ENCODE results near the gene RGS6. TPM values are rescaled to one million over a fixed set of nuclear protein-coding genes. Genes with fewer than 3 reads are reported as not detected.

RGS6 gene
- total RNA-seq, 1 donor from 2014 or later, result 2.5 TPM

DNA sequence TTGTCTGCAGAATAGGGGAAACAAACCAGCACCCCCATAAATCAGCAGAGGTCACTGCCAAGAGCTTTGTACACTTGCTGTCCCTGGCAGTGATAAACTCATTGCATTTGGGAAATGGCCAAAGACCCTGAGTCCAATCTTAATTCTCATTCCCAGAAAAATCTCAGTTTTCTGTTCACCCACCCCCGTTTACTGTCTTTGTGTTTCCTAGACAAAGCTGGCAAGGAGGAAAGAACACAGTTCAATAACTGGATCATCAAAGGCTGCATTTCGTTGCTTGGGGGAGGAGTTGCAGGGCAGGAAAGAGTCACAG is 596.6 kb downstream of the RGS6 start:
- H3K27me3 Mint-ChIP-seq, result peaks cover 18% of the 10 kb centered on the region
- DNase-seq, result no peak
- peaks cover 61% of the 10 kb centered on the region for H3K4me1 Mint-ChIP-seq
- no peak overlapping the region for H3K4me3 Mint-ChIP-seq
- H3K36me3 Mint-ChIP-seq (ENCODE audit: low read depth), result peaks cover 16% of the 10 kb centered on the region
- intact Hi-C loops (cut with micrococcal nuclease), result no loop called here
- peaks cover 13% of the 10 kb centered on the region for H3K9me3 Mint-ChIP-seq
- H3K27ac Mint-ChIP-seq, result peak overlapping the region; percentile 26

DNA sequence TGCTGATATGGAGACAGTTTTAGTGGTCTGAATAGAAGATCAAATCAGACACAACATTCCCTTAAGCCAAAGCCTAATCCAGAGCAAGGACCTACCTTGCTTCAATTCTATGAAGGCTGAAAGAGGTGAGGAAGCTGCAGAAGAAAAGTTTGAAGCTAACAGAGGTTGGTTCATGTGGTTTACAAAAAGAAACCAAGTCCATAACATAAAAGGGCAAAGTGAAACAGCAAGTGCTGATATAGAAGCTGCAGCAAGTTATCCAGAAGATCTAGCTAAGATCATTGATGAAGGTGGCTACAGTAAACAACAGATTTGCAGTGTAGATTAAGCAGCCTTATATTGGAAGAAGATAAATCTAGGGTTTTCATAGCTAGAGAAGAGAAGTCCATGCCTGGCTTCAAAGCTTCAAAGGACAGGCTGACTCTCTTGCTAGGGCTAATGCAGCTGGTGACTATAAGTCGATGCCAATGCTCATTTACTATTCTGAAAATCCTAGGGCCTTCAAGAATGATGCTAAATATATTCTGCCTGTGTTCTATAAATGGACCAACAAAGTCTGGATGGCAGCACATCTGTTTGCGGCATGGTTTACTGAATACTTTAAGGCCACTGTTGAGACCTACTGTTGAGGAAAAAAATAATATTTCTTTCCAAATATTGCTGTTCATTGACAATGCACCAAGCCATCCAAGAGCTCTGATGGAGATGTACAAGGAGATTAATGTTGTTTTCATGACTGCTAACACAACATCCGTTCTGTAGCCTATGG is 600.6 kb downstream of the RGS6 start:
- peak; percentile 77 for DNase-seq
- peak overlapping the region; percentile 66 for H3K4me3 Mint-ChIP-seq
- H3K27ac Mint-ChIP-seq, result peak overlapping the region; percentile 81
- H3K4me1 Mint-ChIP-seq, result peaks cover 69% of the 10 kb centered on the region
- peaks cover 19% of the 10 kb centered on the region for H3K9me3 Mint-ChIP-seq
- intact Hi-C loops (cut with micrococcal nuclease), result no loop called here
- H3K27me3 Mint-ChIP-seq, result peaks cover 16% of the 10 kb centered on the region
- peaks cover 21% of the 10 kb centered on the region for H3K36me3 Mint-ChIP-seq (ENCODE audit: low read depth)

- Mint-ChIP-seq H3K36me3 (ENCODE audit: low read depth) (peaks cover 22% of the 10 kb centered on the region), H3K9me3 (peaks cover 19% of the 10 kb centered on the region), H3K4me1 (peaks cover 58% of the 10 kb centered on the region)
Observed at GRCh38 chr14:72535485-72535884, 603.3 kb downstream of the RGS6 start.

GRCh38 chr14:72538387-72538786 is 606.2 kb downstream of the RGS6 start:
- no peak overlapping the region for H3K4me3 Mint-ChIP-seq
- peaks cover 16% of the 10 kb centered on the region for H3K36me3 Mint-ChIP-seq (ENCODE audit: low read depth)
- DNase-seq, result no peak
- intact Hi-C loops (cut with micrococcal nuclease), result no loop called here
- H3K9me3 Mint-ChIP-seq, result peaks cover 10% of the 10 kb centered on the region
- H3K27ac Mint-ChIP-seq, result no peak overlapping the region
- peaks cover 21% of the 10 kb centered on the region for H3K27me3 Mint-ChIP-seq
- H3K4me1 Mint-ChIP-seq, result peaks cover 41% of the 10 kb centered on the region

More at GRCh38 chr14:72535485-72535884, 603.3 kb downstream of the RGS6 start:
- peaks cover 16% of the 10 kb centered on the region for H3K27me3 Mint-ChIP-seq
- DNase-seq, result peak; percentile 68
- H3K4me3 Mint-ChIP-seq, result peak overlapping the region; percentile 34
- intact Hi-C loops (cut with micrococcal nuclease), result loop anchor here (2.0 kb wide), 2 partner anchors 17 to 59 kb away; no protein-coding TSS in a partner anchor
- peak overlapping the region; percentile 27 for H3K27ac Mint-ChIP-seq

DNA sequence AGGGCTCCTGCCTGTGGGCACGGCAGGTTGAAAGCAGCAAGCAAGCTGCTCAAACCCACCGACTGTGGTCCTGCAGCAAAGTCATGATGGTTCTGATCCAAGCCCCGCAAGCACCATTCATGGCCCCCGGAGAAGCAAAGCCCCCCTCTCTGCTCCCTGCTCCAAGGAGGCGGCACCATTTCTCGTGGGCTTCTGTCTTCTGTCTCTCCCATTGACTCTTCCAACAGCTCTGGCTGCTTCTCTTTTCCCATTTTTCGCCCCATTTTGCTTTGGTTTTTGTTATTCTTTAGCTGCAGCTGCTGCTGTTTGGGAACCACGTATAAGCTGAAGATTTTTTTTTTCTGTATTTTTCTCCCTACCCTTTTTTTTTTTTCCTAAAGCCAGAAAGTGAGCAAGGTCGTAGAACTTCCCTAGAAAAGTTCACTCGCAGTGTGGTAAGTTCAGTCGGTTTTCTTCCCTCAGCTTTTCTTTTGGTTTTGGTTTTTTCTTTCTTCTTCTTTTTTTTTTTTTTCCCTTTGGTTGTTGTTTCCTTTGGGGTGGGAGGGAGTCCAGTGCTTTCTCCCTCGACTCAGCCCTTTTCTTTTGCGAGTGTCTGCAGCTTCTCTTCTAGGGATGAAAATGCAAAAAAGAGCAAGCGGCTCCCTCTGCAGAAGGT is 607.6 kb downstream of the RGS6 start:
- Mint-ChIP-seq H3K27me3 (peaks cover 29% of the 10 kb centered on the region), H3K27ac (no peak overlapping the region), H3K4me1 (peaks cover 33% of the 10 kb centered on the region), H3K9me3 (peaks cover 3% of the 10 kb centered on the region), H3K36me3 (ENCODE audit: low read depth) (peaks cover 4% of the 10 kb centered on the region), H3K4me3 (peak overlapping the region; percentile 36)
- no peak for DNase-seq
- intact Hi-C loops (cut with micrococcal nuclease), result no loop called here

DNA sequence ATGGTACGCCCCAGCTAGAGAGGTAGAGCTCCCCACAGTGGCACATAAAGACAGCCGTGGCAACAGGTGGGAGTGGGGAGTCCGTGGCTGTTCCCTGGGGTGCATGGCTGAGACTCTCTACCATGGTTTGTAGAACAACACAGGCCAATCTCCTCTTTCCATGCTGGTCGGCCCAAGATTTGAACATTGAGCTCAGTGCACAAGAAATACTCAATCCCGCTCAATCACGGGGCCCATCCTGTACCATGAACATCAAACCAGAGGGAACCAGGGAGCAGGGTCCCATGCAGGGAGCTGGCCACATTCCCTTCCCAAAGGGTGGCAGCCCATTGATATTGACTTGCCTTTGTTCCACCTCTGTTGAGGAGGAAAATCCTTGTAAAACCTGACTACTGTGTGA is 608.6 kb downstream of the RGS6 start:
- no peak overlapping the region for H3K27ac Mint-ChIP-seq
- no peak overlapping the region for H3K4me3 Mint-ChIP-seq
- no peaks in the 10 kb centered on the region for H3K9me3 Mint-ChIP-seq
- peaks cover 34% of the 10 kb centered on the region for H3K27me3 Mint-ChIP-seq
- intact Hi-C loops (cut with micrococcal nuclease), result no loop called here
- H3K4me1 Mint-ChIP-seq, result peaks cover 32% of the 10 kb centered on the region
- no peak for DNase-seq
- H3K36me3 Mint-ChIP-seq (ENCODE audit: low read depth), result peaks cover 1% of the 10 kb centered on the region

DNA sequence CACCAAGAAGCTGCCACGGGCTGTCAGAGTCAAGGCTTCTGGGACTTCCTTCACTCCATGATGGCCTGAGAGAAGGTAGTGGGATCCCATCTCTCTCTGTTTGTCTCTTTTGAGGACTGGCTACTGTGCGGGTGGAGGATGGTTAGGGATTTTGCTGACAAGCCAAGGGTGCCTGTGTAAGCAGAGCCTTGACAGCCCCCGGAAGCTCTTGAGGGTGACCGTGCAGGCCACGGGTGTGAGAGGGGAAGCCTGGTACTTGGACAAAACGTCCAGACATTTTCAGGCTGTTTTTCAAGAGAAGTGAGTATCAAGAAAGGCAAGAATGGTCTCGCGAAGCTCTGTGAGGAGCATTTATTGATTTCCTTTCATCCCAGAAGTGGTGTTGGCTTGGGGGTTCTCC is 609.3 kb downstream of the RGS6 start:
- H3K4me3 Mint-ChIP-seq, result no peak overlapping the region
- no peak for DNase-seq
- H3K27ac Mint-ChIP-seq, result no peak overlapping the region
- peaks cover 35% of the 10 kb centered on the region for H3K27me3 Mint-ChIP-seq
- H3K36me3 Mint-ChIP-seq (ENCODE audit: low read depth), result peaks cover 1% of the 10 kb centered on the region
- H3K9me3 Mint-ChIP-seq, result no peaks in the 10 kb centered on the region
- intact Hi-C loops (cut with micrococcal nuclease), result no loop called here
- H3K4me1 Mint-ChIP-seq, result peaks cover 29% of the 10 kb centered on the region

DNA sequence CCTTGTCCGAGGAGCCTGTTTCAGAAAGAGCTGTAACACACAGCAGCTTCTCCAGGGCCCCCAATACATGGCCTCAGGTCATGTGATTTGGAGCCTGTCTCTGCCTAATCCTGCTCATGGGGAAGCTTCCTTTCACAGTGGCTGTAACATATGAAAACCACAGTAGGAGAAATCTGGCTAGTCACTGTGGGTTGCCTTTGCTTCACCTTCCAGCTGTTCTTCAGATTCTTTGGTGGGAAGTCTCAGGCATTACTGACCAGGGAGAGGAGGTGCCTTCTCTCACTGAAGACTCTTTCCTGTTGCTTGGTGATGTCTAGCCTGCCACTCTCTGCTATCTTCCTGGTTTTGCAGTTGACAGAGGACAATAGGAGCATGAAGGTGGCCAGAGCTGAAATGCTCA is 611.1 kb downstream of the RGS6 start:
- Mint-ChIP-seq H3K27me3 (peaks cover 36% of the 10 kb centered on the region), H3K4me3 (no peak overlapping the region), H3K4me1 (peaks cover 24% of the 10 kb centered on the region), H3K27ac (no peak overlapping the region), H3K36me3 (ENCODE audit: low read depth) (peaks cover 1% of the 10 kb centered on the region), H3K9me3 (no peaks in the 10 kb centered on the region)
- intact Hi-C loops (cut with micrococcal nuclease), result no loop called here
- no peak for DNase-seq

DNA sequence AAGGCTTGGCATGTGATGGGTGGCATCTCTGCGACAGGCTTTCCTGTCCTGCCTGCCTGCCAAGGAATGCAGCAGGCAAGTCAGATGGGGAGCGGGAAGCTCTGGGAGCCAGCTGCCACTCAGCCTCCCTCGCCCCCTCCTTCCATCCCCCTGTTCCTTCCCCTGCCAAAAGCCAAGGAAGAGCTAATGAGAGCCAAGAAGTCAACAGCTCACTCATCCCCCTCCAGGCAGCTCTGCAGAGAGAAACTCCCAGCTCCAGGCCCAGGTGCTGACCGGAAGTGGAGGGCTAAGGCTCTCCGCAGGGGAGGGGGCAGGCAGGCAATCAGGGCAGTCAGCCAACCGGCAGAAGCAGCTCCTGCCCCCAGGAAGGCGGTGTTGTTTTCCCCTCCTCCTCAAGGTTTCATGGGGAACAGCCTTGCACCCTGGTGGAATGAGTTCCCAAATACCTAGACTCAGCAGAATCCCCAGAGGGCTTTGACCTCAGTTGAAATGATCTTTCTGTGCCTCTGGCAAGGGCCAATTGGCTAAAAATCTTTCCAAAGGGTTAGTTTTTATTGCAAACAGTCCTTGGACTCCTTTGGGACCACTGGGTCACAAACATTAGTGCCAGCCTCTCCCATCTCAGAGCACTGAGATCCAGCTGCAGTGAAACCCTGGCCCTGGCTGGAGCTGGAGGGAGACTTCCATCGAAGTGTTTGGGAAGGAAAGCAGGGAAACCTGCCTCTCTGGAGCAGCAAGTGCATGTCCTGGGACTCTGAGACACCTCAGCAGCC is 612.6 kb downstream of the RGS6 start:
- no peak overlapping the region for H3K27ac Mint-ChIP-seq
- peaks cover 1% of the 10 kb centered on the region for H3K36me3 Mint-ChIP-seq (ENCODE audit: low read depth)
- H3K4me1 Mint-ChIP-seq, result peaks cover 21% of the 10 kb centered on the region
- DNase-seq, result no peak
- H3K9me3 Mint-ChIP-seq, result no peaks in the 10 kb centered on the region
- intact Hi-C loops (cut with micrococcal nuclease), result no loop called here
- no peak overlapping the region for H3K4me3 Mint-ChIP-seq
- peaks cover 38% of the 10 kb centered on the region for H3K27me3 Mint-ChIP-seq

GRCh38 chr14:72545411-72546311 is 613.4 kb downstream of the RGS6 start:
- no peak for DNase-seq
- Mint-ChIP-seq H3K4me3 (no peak overlapping the region), H3K9me3 (no peaks in the 10 kb centered on the region), H3K27me3 (peaks cover 39% of the 10 kb centered on the region), H3K36me3 (ENCODE audit: low read depth) (no peaks in the 10 kb centered on the region), H3K4me1 (peaks cover 23% of the 10 kb centered on the region), H3K27ac (no peak overlapping the region)
- intact Hi-C loops (cut with micrococcal nuclease), result no loop called here

GRCh38 chr14:72546344-72547016 is 614.3 kb downstream of the RGS6 start:
- Mint-ChIP-seq H3K27ac (no peak overlapping the region), H3K9me3 (no peaks in the 10 kb centered on the region), H3K4me3 (no peak overlapping the region), H3K36me3 (ENCODE audit: low read depth) (no peaks in the 10 kb centered on the region), H3K4me1 (peaks cover 23% of the 10 kb centered on the region), H3K27me3 (peaks cover 37% of the 10 kb centered on the region)
- intact Hi-C loops (cut with micrococcal nuclease), result no loop called here
- DNase-seq, result no peak

GRCh38 chr14:72547999-72548398 is 615.8 kb downstream of the RGS6 start:
- no peaks in the 10 kb centered on the region for H3K36me3 Mint-ChIP-seq (ENCODE audit: low read depth)

GRCh38 chr14:72549026-72549425 is 616.8 kb downstream of the RGS6 start:
- DNase-seq, result no peak
- intact Hi-C loops (cut with micrococcal nuclease), result no loop called here
- Mint-ChIP-seq H3K4me3 (no peak overlapping the region), H3K36me3 (ENCODE audit: low read depth) (no peaks in the 10 kb centered on the region), H3K27ac (no peak overlapping the region), H3K9me3 (no peaks in the 10 kb centered on the region), H3K4me1 (peaks cover 21% of the 10 kb centered on the region), H3K27me3 (peaks cover 51% of the 10 kb centered on the region)

More at GRCh38 chr14:72547999-72548398, 615.8 kb downstream of the RGS6 start:
- no peak for DNase-seq
- Mint-ChIP-seq H3K27ac (no peak overlapping the region), H3K4me3 (no peak overlapping the region), H3K27me3 (peaks cover 44% of the 10 kb centered on the region), H3K4me1 (peaks cover 28% of the 10 kb centered on the region), H3K9me3 (no peaks in the 10 kb centered on the region)
- intact Hi-C loops (cut with micrococcal nuclease), result no loop called here

Measured in activated CD4-positive, alpha-beta T cell treated with anti-CD3 and anti-CD28 coated beads, Interleukin-2, amount 10 ng/mL, durations not matched to agents 24 days and 14 days (primary cell).